ENCODE measurements around the gene GJB4.

Gene GJB4

GRCh38 chr1:34750610-34751009 lies 8.9 kb upstream of the GJB4 start:
- no peak overlapping the region for H3K27ac ChIP-seq (replicated peaks)

GRCh38 chr1:34753163-34753562 lies 6.4 kb upstream of the GJB4 start:
- Histone ChIP-seq H3K27ac (replicated peaks) (no peak overlapping the region), H3K27me3 (ENCODE audit: insufficient read depth, poor library complexity, severe bottlenecking) (no peaks in the 10 kb centered on the region), H3K4me3 (replicated peaks; ENCODE audit: insufficient read depth, low read length) (no peak overlapping the region)
- no peak for TF ChIP-seq REST (IDR thresholded peaks at IDR 0.05; ENCODE audit: insufficient replicate concordance, low read depth)
- no peak for TF ChIP-seq CTCF (IDR thresholded peaks at IDR 0.05; ENCODE audit: insufficient read depth, low read length)
- TF ChIP-seq GABPA (IDR thresholded peaks at IDR 0.05; ENCODE audit: low read depth): no peak
- TF ChIP-seq SPI1 (IDR thresholded peaks at IDR 0.05; ENCODE audit: borderline replicate concordance, low read depth): no peak
- TF ChIP-seq POLR2AphosphoS5 (IDR thresholded peaks at IDR 0.05; ENCODE audit: low read depth): no peak
- no peak for DNase-seq (ENCODE audit: low read depth in 1 of 2, low spot score in 1 of 2)

More at GRCh38 chr1:34750610-34751009, 8.9 kb upstream of the GJB4 start:
- no peak for DNase-seq (ENCODE audit: low read depth in 1 of 2, low spot score in 1 of 2)
- TF ChIP-seq REST (IDR thresholded peaks at IDR 0.05; ENCODE audit: insufficient replicate concordance, low read depth): no peak
- TF ChIP-seq GABPA (IDR thresholded peaks at IDR 0.05; ENCODE audit: low read depth): no peak
- no peak for TF ChIP-seq CTCF (IDR thresholded peaks at IDR 0.05; ENCODE audit: insufficient read depth, low read length)
- TF ChIP-seq POLR2AphosphoS5 (IDR thresholded peaks at IDR 0.05; ENCODE audit: low read depth): no peak
- no peak for TF ChIP-seq SPI1 (IDR thresholded peaks at IDR 0.05; ENCODE audit: borderline replicate concordance, low read depth)
- H3K27me3 ChIP-seq (ENCODE audit: insufficient read depth, poor library complexity, severe bottlenecking): no peaks in the 10 kb centered on the region
- no peak overlapping the region for H3K4me3 ChIP-seq (replicated peaks; ENCODE audit: insufficient read depth, low read length)

GRCh38 chr1:34754964-34755637 lies 4.4 kb upstream of the GJB4 start, which contains the start of gene GJB5:
TSS of gene GJB5 (plus strand) at chr1:34755047. CDS start at chr1:34757331, 2,284 bp downstream.
- Histone ChIP-seq H3K4me3 (replicated peaks; ENCODE audit: insufficient read depth, low read length) (no peak within 1 kb of the TSS), H3K27me3 (ENCODE audit: insufficient read depth, poor library complexity, severe bottlenecking) (no peaks in the 10 kb centered on the region), H3K27ac (replicated peaks) (no peak within 1 kb of the TSS)
- TF ChIP-seq CTCF (IDR thresholded peaks at IDR 0.05; ENCODE audit: insufficient read depth, low read length) (no peak), SPI1 (IDR thresholded peaks at IDR 0.05; ENCODE audit: borderline replicate concordance, low read depth) (no peak), POLR2AphosphoS5 (IDR thresholded peaks at IDR 0.05; ENCODE audit: low read depth) (no peak), GABPA (IDR thresholded peaks at IDR 0.05; ENCODE audit: low read depth) (no peak), REST (IDR thresholded peaks at IDR 0.05; ENCODE audit: insufficient replicate concordance, low read depth) (no peak)
- no peak for DNase-seq (ENCODE audit: low read depth in 1 of 2, low spot score in 1 of 2)
